Measurements from ENCODE around the gene SLC30A2.
A peak's percentile ranks its signal among the peaks of the same experiment; 100 is the strongest.

SLC30A2 gene

GRCh38 chr1:25996966-25997827 lies 48.7 kb downstream of the SLC30A2 start:
- peak; percentile 56 for DNase-seq (ENCODE audit: low read depth)

- no peak for DNase-seq (ENCODE audit: low read depth)
Measured at GRCh38 chr1:25994402-25995150, 51.3 kb downstream of the SLC30A2 start.

DNA sequence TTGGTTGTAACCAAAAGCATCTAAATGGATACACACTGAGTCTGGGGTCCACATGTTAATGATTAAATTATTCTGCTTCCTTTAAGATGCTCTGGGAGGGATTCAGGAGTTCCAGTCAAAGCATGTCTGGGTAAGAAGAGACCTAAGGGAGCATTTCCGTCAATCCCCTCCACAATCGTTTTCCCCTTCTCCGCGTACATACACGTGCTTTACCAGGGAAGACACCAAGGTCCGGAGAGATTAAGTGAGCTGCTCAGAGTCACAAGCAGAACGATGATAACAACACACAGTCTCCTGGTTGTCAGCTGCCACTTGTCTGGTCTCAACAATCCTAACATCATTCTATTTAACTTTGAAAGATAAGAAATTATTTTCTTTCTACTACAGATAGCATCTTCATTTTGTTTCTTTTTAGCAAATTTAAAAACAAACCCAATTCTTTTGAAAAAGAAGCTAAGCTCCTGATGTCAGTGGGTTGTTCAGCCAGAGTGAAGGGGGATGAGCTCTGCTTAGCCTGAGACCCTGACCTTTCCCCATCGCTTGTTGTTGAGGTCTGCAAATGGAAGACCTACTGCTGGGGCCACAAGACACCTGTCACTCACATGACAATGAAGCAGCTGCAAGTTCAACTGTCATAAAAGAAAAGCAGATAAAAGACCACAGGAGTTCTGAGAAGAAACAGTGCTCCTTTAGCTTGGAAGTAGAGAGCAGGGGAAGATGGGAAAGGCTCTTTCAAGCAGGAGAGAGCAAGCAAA lies 52.5 kb downstream of the SLC30A2 start:
- DNase-seq (ENCODE audit: low read depth): no peak

DNA sequence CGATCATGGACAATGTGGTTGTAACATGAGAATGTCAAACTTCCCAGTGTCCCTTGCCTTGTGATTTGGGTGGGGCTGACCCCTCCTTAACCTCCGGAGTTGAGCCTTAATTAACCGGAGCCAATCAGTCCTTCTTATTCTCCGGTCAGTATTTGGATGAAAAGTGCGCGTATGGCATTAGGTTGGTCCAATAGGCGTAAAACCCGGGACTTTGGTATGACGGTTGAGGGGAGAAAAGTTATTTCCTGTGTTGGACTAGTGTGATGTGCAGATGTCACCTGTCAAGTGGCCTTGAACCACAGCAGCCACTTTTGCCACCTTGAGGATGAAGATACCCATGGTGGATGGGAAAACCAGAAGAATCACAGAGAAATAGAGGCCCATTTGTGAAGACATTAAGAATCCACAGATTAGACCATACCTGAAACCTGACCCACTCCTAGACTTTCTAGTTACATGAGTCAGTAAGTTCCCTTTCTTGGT lies 53.2 kb downstream of the SLC30A2 start:
- DNase-seq (ENCODE audit: low read depth): no peak

DNA sequence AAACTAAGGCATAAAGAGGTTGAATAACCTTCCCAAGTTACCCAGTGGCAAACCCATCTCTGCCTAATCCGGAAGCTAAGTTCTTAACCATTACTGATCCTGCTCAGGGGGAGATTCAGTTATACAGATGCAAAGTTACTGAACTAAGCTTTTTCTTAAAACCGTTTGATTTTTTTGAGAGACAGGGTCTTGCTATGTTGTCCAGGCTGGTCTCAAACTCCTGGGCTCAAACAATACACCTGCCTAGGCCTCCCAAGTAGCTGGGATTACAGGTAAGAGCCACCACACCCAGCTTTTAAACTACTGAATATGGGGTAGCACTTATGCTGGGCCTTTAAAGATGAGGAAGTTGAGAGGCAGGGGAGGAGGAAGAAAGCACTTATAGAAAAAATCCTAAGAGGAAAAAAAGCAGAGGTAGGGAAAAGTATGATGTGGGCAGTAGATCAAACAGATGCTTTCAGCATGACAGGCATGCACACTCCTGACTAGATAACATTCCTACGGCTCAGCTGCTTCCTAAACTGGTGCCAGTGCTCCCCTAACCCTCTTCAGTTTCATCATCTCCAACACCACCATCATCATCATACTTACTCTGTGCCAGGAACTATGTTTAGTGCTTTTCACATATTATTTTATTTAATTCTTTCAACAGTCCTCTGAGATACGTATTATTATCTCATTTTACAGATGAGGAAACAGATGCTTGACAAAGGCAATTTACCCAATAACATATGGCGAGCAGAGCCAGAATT lies 53.8 kb downstream of the SLC30A2 start:
- peak; percentile 44 for DNase-seq (ENCODE audit: low read depth)

- no peak for DNase-seq (ENCODE audit: low read depth)
Measured at GRCh38 chr1:25990702-25991395, 55.1 kb downstream of the SLC30A2 start.

GRCh38 chr1:25990251-25990650 lies 55.7 kb downstream of the SLC30A2 start:
- DNase-seq (ENCODE audit: low read depth): no peak

GRCh38 chr1:25989440-25990234 lies 56.3 kb downstream of the SLC30A2 start:
- no peak for DNase-seq (ENCODE audit: low read depth)

DNA sequence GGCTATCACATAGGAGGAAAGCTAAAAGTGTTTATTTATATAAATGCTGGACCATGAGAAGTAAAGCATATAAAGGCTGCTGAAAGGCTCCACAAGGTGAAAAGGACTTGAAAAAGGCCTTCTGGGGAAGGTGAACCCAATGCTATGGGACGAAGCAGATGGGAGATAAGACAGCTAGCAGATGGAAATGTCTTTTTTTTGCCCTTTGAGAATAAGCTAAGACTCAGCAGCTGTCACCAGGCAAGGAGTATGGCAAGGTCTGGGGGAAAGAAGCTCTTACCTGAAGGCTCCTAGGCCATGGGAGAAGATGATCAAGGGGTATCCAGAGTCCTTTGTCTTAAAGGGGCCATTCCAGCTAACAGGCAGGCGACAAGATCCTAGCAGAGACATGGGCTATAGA lies 58.0 kb downstream of the SLC30A2 start:
- no peak for DNase-seq (ENCODE audit: low read depth)

Data from HS-5 (cell line).